HuH-7 (cell line): ENCODE measurements around the gene LGALS14.
"Not testable (repeated sequence)": the region's sequence is repeated elsewhere in the genome, so short reads cannot be mapped to it uniquely, and the experiment has no call there.

Experiments
- DNase-seq: peaks from one replicate; pipeline ENCODE4 v3.0.0; 2011; ENCODE audit warnings: low spot score

The LGALS14 gene

GRCh38 chr19:39695759-39696158, 8.5 kb upstream of the LGALS14 start:
- DNase-seq, result no peak

GRCh38 chr19:39696387-39696786, 7.9 kb upstream of the LGALS14 start:
- DNase-seq, result no peak

DNA sequence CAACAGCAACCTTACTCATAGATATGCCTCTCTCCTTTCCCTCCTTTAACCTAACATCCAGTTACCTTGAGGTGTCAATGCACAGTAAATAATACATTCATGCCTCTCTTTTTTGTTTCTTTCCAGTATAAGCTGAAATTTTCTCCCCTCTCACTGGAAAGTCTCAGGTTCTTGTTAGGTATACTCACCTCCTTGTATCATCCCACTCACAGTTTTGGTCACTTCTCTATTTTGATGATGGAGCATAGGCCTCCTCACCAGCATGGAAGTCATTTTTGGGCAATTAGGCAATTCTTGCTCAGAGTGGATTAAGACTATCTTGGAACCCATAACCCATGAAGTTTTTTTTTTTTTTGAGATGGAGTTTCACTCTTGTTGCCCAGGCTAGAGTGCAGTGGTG, 5.7 kb upstream of the LGALS14 start:
- DNase-seq, result no peak

- DNase-seq, result no peak
These were observed 3.0 kb upstream of the LGALS14 start for GRCh38 chr19:39701291-39701690.

DNA sequence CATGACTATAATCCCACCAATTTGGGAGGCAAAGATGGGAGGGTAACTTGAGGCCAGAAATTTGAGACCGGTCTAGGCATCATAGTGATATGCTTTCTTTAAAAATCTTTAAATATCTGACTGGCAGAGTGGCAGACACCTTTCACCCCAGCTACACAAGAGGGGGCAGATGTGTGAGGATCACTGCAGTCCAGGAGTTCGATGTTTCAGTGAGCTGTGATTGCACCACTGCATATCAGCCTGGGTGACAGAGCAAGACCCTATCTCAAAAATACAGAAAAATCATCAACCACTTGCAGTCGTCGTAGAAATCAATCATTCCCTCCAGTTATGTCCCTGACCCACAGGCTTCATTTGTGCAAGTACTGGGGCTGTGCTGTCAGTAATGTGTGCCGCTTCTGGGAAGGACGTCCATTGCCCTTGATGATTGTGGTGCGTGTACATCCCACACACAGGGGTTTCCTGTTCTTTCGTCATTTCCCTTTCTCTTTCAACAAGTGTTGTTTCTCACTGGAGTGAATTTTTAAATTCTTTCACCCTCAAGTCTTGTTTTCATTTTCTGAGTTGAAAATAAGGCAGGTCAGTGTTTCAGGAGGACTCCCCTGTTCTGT, 1.4 kb downstream of the LGALS14 start:
- DNase-seq, result no peak

- DNase-seq, result no peak
These were observed 4.3 kb downstream of the LGALS14 start for GRCh38 chr19:39708594-39708993.

- DNase-seq, result no peak
These were observed 5.0 kb downstream of the LGALS14 start for GRCh38 chr19:39709026-39709872.

DNA sequence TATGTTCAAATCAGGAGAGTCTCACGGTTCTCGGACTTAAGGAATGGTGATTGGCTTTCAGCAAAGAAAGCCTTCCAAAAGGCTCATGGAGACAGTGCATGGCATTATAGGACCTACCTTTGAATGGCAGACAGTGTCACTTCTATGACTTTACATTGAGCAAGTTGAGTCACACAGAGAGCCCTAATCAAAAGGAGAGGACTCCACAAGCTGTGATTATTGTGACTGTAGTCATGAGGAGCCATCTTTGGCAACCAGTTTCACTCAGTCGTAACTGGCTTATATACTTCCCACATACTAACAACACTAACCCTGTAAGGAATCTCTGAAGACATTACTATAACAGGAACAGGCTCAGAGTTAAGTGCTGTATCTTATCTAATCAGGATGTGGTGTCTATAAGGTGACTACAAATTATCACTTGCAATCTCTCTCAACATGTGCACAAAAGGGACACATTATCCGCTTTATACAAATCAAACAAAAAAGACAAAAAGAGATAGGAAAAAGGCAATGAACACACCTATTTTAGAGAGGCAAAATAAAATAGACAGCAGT, 6.1 kb downstream of the LGALS14 start:
- no peak for DNase-seq

DNA sequence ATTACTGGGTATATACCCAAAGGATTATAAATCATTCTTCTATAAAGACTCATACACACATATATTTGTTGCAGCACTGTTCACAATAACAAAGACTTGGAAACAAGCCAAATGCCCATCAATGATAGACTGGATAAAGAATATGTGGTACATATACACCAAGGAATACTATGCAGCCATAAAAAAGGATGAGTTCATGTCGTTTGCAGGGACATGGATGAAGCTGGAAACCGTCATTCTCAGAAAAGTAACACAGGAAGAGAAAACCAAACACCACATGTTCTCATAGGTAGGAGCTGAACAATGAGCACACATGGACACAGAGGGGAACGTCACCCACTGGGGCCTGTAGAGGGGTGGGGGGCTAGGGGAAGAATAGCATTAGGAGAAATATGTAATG, 15.9 kb downstream of the LGALS14 start:
- DNase-seq, result not testable (repeated sequence)

- DNase-seq, result no peak
These were observed 21.7 kb downstream of the LGALS14 start for GRCh38 chr19:39725995-39726394.

- no peak for DNase-seq
These were observed 23.0 kb downstream of the LGALS14 start for GRCh38 chr19:39727070-39727800.

DNA sequence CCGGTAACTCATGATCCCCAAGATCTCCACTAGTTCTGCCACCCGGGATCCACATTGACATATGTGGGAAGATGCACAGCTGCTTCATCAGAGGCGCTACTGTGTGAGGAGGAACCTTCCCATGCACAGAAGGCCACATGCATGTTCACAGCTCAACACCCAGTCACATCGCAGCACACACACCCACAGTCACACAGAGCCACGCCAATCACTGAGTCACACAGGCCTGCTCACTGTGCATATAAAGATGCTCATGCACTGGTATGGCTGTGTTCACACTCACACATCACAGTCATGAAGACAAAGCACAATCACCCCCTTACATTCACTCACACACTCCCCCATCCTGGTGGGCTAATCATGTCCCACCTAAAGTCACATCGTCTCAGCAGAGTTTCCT, 23.8 kb downstream of the LGALS14 start:
- DNase-seq, result no peak

- no peak for DNase-seq
These were observed 25.3 kb downstream of the LGALS14 start for GRCh38 chr19:39729594-39729993.

DNA sequence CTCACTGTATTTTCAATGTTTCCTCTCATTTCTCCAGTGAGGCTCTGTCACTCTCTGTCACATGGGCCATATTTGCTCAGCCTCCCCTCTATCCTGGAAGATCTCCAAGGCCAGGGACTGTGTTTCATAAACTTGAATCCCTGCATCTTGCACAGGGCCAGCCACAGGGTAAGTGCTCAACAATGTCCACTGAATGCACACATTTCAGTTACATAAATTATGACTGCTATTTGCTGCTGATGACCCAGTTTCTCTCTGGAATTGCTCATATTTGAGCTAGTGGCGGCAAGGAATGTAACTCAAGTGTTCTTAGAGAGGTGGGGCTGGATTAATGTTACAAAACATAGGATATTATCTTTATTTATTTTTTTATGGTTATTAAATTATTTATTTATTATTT, 27.4 kb downstream of the LGALS14 start:
- no peak for DNase-seq

DNA sequence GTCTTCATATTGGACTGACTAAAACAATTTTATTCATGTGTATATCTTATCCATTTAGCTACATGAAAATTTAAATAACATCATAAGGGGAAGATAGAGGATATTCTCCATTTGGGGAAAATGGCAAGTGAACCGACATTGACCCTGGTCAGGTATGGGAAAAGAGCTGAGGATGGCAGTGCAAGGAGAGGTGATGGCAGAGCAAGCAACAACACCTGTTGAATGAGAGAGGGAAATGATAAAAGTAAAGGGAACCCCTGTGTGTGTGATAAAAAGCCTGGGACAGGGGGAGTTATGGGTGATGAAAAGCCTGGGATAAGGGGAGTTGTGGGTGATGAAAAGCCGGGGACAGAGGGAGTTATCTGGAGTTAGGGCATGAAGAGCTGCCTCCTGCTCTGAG, 29.6 kb downstream of the LGALS14 start:
- DNase-seq, result no peak

GRCh38 chr19:39735688-39736087, 31.4 kb downstream of the LGALS14 start:
- no peak for DNase-seq

DNA sequence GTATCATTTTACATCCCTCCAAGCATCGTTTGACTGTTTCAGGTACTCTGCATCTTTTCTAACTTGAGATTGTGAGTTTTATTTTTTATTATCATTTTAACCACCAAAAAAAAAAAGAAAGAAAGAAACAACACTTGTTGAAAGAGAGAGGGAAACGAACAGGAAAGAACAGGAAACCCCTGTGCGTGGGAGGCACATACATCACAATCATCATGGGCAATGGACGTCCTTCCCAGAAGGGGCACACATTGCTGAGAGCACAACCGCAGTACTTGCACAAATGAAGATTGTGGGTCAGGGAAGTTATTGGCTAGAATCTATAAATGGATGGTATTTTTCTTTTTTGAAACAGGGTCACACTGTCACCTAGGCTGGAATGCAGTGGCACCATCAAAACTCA, 31.8 kb downstream of the LGALS14 start:
- DNase-seq, result no peak

DNA sequence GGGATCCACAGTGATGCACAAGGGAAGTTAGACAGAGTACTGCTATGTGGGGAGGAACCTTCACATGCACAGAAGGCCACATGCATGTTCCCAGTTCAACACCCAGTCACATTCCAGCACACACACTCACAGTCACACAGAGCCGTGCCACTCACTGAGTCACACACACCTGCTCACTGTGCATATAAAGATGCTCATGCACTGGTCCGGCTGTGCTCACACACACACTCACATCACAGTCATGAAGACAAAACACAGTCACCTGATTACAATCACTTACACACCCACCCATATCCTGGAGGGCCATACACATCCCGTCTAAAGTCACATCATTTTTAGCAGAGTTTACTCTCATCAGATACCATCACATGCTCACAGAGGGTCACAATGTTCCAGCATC, 33.1 kb downstream of the LGALS14 start:
- no peak for DNase-seq

GRCh38 chr19:39737891-39738290, 33.6 kb downstream of the LGALS14 start, which contains the start of gene CLC:
Gene CLC (minus strand): TSS chr19:39738029. CDS start chr19:39737952, 77 bp downstream.
- DNase-seq, result no peak

- no peak for DNase-seq
These were observed 34.5 kb downstream of the LGALS14 start for GRCh38 chr19:39738814-39739213.

- DNase-seq, result no peak
These were observed 36.1 kb downstream of the LGALS14 start for GRCh38 chr19:39740395-39740794.

DNA sequence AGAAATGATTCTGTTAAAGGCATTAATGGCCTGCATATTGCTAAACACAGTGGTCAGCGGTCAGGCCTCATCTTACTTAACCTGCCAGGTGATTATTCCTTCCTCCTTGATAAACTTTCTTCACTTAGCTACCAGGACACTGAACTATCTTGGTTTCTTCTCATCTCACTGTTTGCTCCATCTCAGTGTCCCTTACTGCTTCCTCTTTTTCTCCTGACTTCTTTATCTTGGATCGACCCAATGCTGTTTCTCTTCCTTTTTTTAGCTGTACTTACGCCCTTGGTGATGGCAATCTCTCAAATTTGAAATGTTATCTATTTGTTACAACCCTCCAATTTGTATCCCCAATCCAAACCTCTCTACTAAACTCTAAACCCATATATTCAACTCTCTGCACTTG, 41.4 kb downstream of the LGALS14 start:
- DNase-seq, result no peak
